Aorta (tissue), 5 donors: ENCODE results near the gene DROSHA. TPM values are rescaled to one million over a fixed set of nuclear protein-coding genes. Genes with fewer than 3 reads are reported as not detected.

Experiments used
- ATAC-seq: fragments of 200-7000 bp; cut with Tn5 transposase; one replicate; pipeline ENCODE4 v1.9.1; 2022; ENCODE audit warnings: moderate library complexity; ENCODE audit not compliant: low FRiP score
- DNase-seq, 2 donors: peaks; one replicate each; pipeline ENCODE4 v3.0.0-alpha.2; 2020
- H3K27ac ChIP-seq, 2 donors: one replicate each; pipeline ENCODE4 v1.5.1; 2013; ENCODE audit warnings: low read length in 2 of 2, mild to moderate bottlenecking in 2 of 2, moderate library complexity in 2 of 2, control low read depth in 1 of 2, inconsistent platforms in 1 of 2, low read depth in 1 of 2
- H3K27me3 ChIP-seq, 2 donors: one replicate each; pipeline ENCODE4 v1.6.1; 2013; ENCODE audit warnings: control low read depth in 1 of 2, low read length in 1 of 2, mild to moderate bottlenecking in 1 of 2, moderate library complexity in 1 of 2; ENCODE audit not compliant: insufficient read depth in 2 of 2, control insufficient read depth in 1 of 2
- H3K36me3 ChIP-seq, 2 donors: one replicate each; pipeline ENCODE4 v1.6.1; 2013; ENCODE audit warnings: control low read depth in 1 of 2, low read length in 1 of 2, mild to moderate bottlenecking in 1 of 2; ENCODE audit not compliant: insufficient read depth in 2 of 2, control insufficient read depth in 1 of 2
- H3K4me1 ChIP-seq, 2 donors: one replicate each; pipeline ENCODE4 v1.6.1; 2013; ENCODE audit warnings: low read length in 2 of 2, control low read depth in 1 of 2, mild to moderate bottlenecking in 1 of 2, moderate library complexity in 1 of 2; ENCODE audit not compliant: insufficient read depth in 2 of 2, control insufficient read depth in 1 of 2
- H3K4me3 ChIP-seq, 2 donors: one replicate each; pipeline ENCODE4 v1.5.1; 2013; ENCODE audit warnings: low read length in 2 of 2, control low read depth in 1 of 2, mild to moderate bottlenecking in 1 of 2
- H3K9me3 ChIP-seq: one replicate; pipeline ENCODE4 v1.6.1; 2013; ENCODE audit warnings: mild to moderate bottlenecking, low read length; ENCODE audit not compliant: control insufficient read depth
- WGBS, 2 donors: extraction: QIAGEN DNeasy Blood & Tissue Kit; methylation state at CpG; one replicate each; pipeline ENCODE4 v1.1.7; 2013; 5-methylcytosine and 5-hydroxymethylcytosine counted together
- intact Hi-C, 2 donors: fragments of 100-400 bp; cut with DNase I; formaldehyde crosslinking; loops; one replicate each; pipeline versions ENCODE4 v1.14.2 to v1.15.0; 2022
- polyA plus RNA-seq, 2 donors: library from polyadenylated mRNA; stranded (reverse); fragments of 200-250 nt; gene quantifications; one replicate each; pipeline ENCODE4 v1.2.3, GENCODE V29; 2013
- total RNA-seq, 2 donors: library from RNA; stranded (reverse); fragmentation: NEBNext Ultra II Directional; extraction: Animal tissue kit (Norgen Biotek cat#: 25700); gene quantifications; one replicate each; pipeline ENCODE4 v1.2.1, GENCODE V29; 2021
- donor health status: healthy with polysubstance abuse.
- donor health status: Bipolar disorder and iron deficiency.
- donor health status: DM: no; HTN: no; CAD: no.
- donor health status: DM: no; HTN: no; CAD: no.
- donor health status: DM: yes; HTN: yes; CAD: no.

DROSHA gene
- total and polyA plus RNA-seq, 4 donors: 14.4 to 68.2 (median 47.9) TPM

- no peaks in the 10 kb centered on the region for H3K4me1 ChIP-seq
- no peak overlapping the region for H3K27ac ChIP-seq
- no peaks in the 10 kb centered on the region for H3K9me3 ChIP-seq
- peak in 1 of 2 donors; percentile 76 for DNase-seq
- no peak overlapping the region for H3K4me3 ChIP-seq
- intact Hi-C loops: no loop called here
- WGBS, 2 donors: 66 to 78% methylated on average over 5 of the region's 5 CpGs
- no peaks in the 10 kb centered on the region for H3K27me3 ChIP-seq
- peaks cover 5 to 12% of the 10 kb centered on the region in 2 donors for H3K36me3 ChIP-seq
- ATAC-seq: no peak
Measured at GRCh38 chr5:31470608-31471007, 61.3 kb downstream of the DROSHA start.

- Histone ChIP-seq H3K36me3 (peaks cover 5 to 12% of the 10 kb centered on the region in 2 donors), H3K4me1 (no peaks in the 10 kb centered on the region), H3K27me3 (no peaks in the 10 kb centered on the region), H3K9me3 (no peaks in the 10 kb centered on the region), H3K27ac (no peak overlapping the region), H3K4me3 (no peak overlapping the region)
- ATAC-seq (no peak), DNase-seq (no peak)
- intact Hi-C loops: no loop called here
- 71 to 83% methylated on average over 1 of the region's 1 CpG for WGBS, 2 donors
Measured at GRCh38 chr5:31469886-31470285, 62.0 kb downstream of the DROSHA start.

GRCh38 chr5:31469466-31469865 is 62.4 kb downstream of the DROSHA start:
- no peak for ATAC-seq
- H3K4me3 ChIP-seq: no peak overlapping the region
- H3K4me1 ChIP-seq: no peaks in the 10 kb centered on the region
- no peaks in the 10 kb centered on the region for H3K9me3 ChIP-seq
- H3K27me3 ChIP-seq: no peaks in the 10 kb centered on the region
- peaks cover 5 to 12% of the 10 kb centered on the region in 2 donors for H3K36me3 ChIP-seq
- WGBS, 2 donors: 94% methylated on average over 2 of the region's 2 CpGs
- DNase-seq: no peak
- H3K27ac ChIP-seq: no peak overlapping the region
- intact Hi-C loops: no loop called here

GRCh38 chr5:31465291-31465690 is 66.6 kb downstream of the DROSHA start:
- H3K4me1 ChIP-seq: no peaks in the 10 kb centered on the region
- H3K9me3 ChIP-seq: no peaks in the 10 kb centered on the region
- intact Hi-C loops: no loop called here
- DNase-seq (no peak), ATAC-seq (no peak)
- H3K36me3 ChIP-seq: peaks cover 2 to 14% of the 10 kb centered on the region in 2 donors
- H3K27me3 ChIP-seq: no peaks in the 10 kb centered on the region
- no peak overlapping the region for H3K27ac ChIP-seq
- no peak overlapping the region for H3K4me3 ChIP-seq
- 46 to 98% methylated on average over 1 of the region's 1 CpG for WGBS, 2 donors

GRCh38 chr5:31464081-31464480 is 67.8 kb downstream of the DROSHA start:
- Histone ChIP-seq H3K27ac (no peak overlapping the region), H3K4me3 (no peak overlapping the region), H3K9me3 (no peaks in the 10 kb centered on the region), H3K4me1 (no peaks in the 10 kb centered on the region), H3K36me3 (peaks cover 5 to 12% of the 10 kb centered on the region in 2 donors), H3K27me3 (no peaks in the 10 kb centered on the region)
- 35 to 46% methylated on average over 4 of the region's 4 CpGs for WGBS, 2 donors
- DNase-seq: no peak
- no peak for ATAC-seq
- intact Hi-C loops: no loop called here

- no peaks in the 10 kb centered on the region for H3K27me3 ChIP-seq
- no peak overlapping the region for H3K4me3 ChIP-seq
- H3K27ac ChIP-seq: no peak overlapping the region
- DNase-seq: no peak
- H3K4me1 ChIP-seq: no peaks in the 10 kb centered on the region
- no peaks in the 10 kb centered on the region for H3K9me3 ChIP-seq
- intact Hi-C loops: no loop called here
- WGBS, 2 donors: 91 to 99% methylated on average over 2 of the region's 2 CpGs
- no peak for ATAC-seq
- H3K36me3 ChIP-seq: peaks cover 6 to 12% of the 10 kb centered on the region in 2 donors
Measured at GRCh38 chr5:31463351-31463750, 68.5 kb downstream of the DROSHA start.

GRCh38 chr5:31459594-31459993 is 72.3 kb downstream of the DROSHA start:
- H3K4me3 ChIP-seq: no peak overlapping the region
- H3K27ac ChIP-seq: no peak overlapping the region
- 97 to 100% methylated on average over 3 of the region's 3 CpGs for WGBS, 2 donors
- no peaks in the 10 kb centered on the region for H3K9me3 ChIP-seq
- H3K4me1 ChIP-seq: no peaks in the 10 kb centered on the region
- no peaks in the 10 kb centered on the region for H3K27me3 ChIP-seq
- H3K36me3 ChIP-seq: peaks cover 5 to 6% of the 10 kb centered on the region in 2 donors
- intact Hi-C loops: no loop called here
- DNase-seq: no peak
- no peak for ATAC-seq

GRCh38 chr5:31455172-31455571 is 76.7 kb downstream of the DROSHA start:
- H3K4me1 ChIP-seq: no peaks in the 10 kb centered on the region
- ATAC-seq (no peak), DNase-seq (no peak)
- no peak overlapping the region for H3K27ac ChIP-seq
- no peaks in the 10 kb centered on the region for H3K9me3 ChIP-seq
- H3K4me3 ChIP-seq: no peak overlapping the region
- H3K36me3 ChIP-seq: peaks cover 3 to 4% of the 10 kb centered on the region in 2 donors
- WGBS, 2 donors: 95 to 98% methylated on average over 2 of the region's 2 CpGs
- intact Hi-C loops: no loop called here
- no peaks in the 10 kb centered on the region for H3K27me3 ChIP-seq

GRCh38 chr5:31453522-31453921 is 78.4 kb downstream of the DROSHA start:
- Histone ChIP-seq H3K9me3 (no peaks in the 10 kb centered on the region), H3K27me3 (no peaks in the 10 kb centered on the region), H3K27ac (no peak overlapping the region), H3K4me3 (no peak overlapping the region), H3K36me3 (peaks cover 0 to 6% of the 10 kb centered on the region in 2 donors), H3K4me1 (no peaks in the 10 kb centered on the region)
- DNase-seq (no peak), ATAC-seq (no peak)
- 88% methylated on average over 2 of the region's 2 CpGs for WGBS, 2 donors
- intact Hi-C loops: no loop called here
